Neural crest cell (in vitro differentiated cells): Measurements from ENCODE around the gene SERHL2. TPM values are rescaled to one million over a fixed set of nuclear protein-coding genes. Genes with fewer than 3 reads are reported as not detected.
"Not testable (repeated sequence)": the region's sequence is repeated elsewhere in the genome, so short reads cannot be mapped to it uniquely, and the experiment has no call there.

Experiments used
- DNase-seq: peaks from one replicate; pipeline ENCODE4 v3.0.0; 2021; ENCODE audit warnings: low read depth, mixed read lengths, low spot score
- H3K27ac Mint-ChIP-seq: one replicate; pipeline ENCODE4 v1.8.0; 2021; ENCODE audit warnings: mild to moderate bottlenecking, mixed read lengths; ENCODE audit not compliant: unreplicated experiment
- H3K27me3 Mint-ChIP-seq: 2 replicates; pipeline ENCODE4 v1.8.0; 2021; ENCODE audit warnings: low read depth, mild to moderate bottlenecking, mixed read lengths
- H3K36me3 Mint-ChIP-seq: 2 replicates; pipeline ENCODE4 v1.8.0; 2021; ENCODE audit warnings: low read depth, mild to moderate bottlenecking, mixed read lengths
- H3K4me1 Mint-ChIP-seq: 2 replicates; pipeline ENCODE4 v1.8.0; 2021; ENCODE audit warnings: mixed read lengths
- H3K4me3 Mint-ChIP-seq: one replicate; pipeline ENCODE4 v1.8.0; 2021; ENCODE audit warnings: mild to moderate bottlenecking, mixed read lengths
- H3K9me3 Mint-ChIP-seq: 2 replicates; pipeline ENCODE4 v1.8.0; 2021; ENCODE audit warnings: mixed read lengths
- CTCF ChIP-seq: fragments of 200-600 bp; sonication (generic); conservative IDR thresholded peaks from 2 replicates; pipeline ENCODE4 v1.5.0; 2021; ENCODE audit warnings: antibody characterized with exemption, mild to moderate bottlenecking
- total RNA-seq: library from RNA; stranded (reverse); gene quantifications from 2 replicates; pipeline ENCODE4 v1.2.1, GENCODE V29; 2021

Gene SERHL2
- total RNA-seq, 1 donor from 2014 or later: 0.63 TPM

GRCh38 chr22:42528591-42529307, 25.0 kb upstream of the SERHL2 start:
- TF ChIP-seq CTCF: no peak
- DNase-seq: no peak
- Mint-ChIP-seq H3K27ac (no peak overlapping the region), H3K4me3 (peak overlapping the region; percentile 3), H3K36me3 (no peaks in the 10 kb centered on the region), H3K27me3 (peaks cover 2% of the 10 kb centered on the region), H3K9me3 (no peaks in the 10 kb centered on the region), H3K4me1 (peaks cover 11% of the 10 kb centered on the region)

- H3K36me3 Mint-ChIP-seq, H3K27ac Mint-ChIP-seq, H3K9me3 Mint-ChIP-seq, DNase-seq, H3K27me3 Mint-ChIP-seq: not testable (repeated sequence)
- H3K4me1 Mint-ChIP-seq: peaks cover 14% of the 10 kb centered on the region
- H3K4me3 Mint-ChIP-seq: peak overlapping the region; percentile 3
Observed at GRCh38 chr22:42529435-42529834, 24.3 kb upstream of the SERHL2 start.

GRCh38 chr22:42531401-42532084, 22.2 kb upstream of the SERHL2 start:
- H3K4me3 Mint-ChIP-seq, H3K36me3 Mint-ChIP-seq, H3K27me3 Mint-ChIP-seq, H3K9me3 Mint-ChIP-seq, H3K27ac Mint-ChIP-seq, DNase-seq: not testable (repeated sequence)
- peaks cover 14% of the 10 kb centered on the region for H3K4me1 Mint-ChIP-seq

GRCh38 chr22:42533638-42533977, 20.1 kb upstream of the SERHL2 start:
- H3K9me3 Mint-ChIP-seq: no peaks in the 10 kb centered on the region
- no peak overlapping the region for H3K27ac Mint-ChIP-seq
- no peak for TF ChIP-seq CTCF
- H3K36me3 Mint-ChIP-seq: no peaks in the 10 kb centered on the region
- DNase-seq: no peak
- no peak overlapping the region for H3K4me3 Mint-ChIP-seq
- H3K27me3 Mint-ChIP-seq: peaks cover 2% of the 10 kb centered on the region
- peaks cover 19% of the 10 kb centered on the region for H3K4me1 Mint-ChIP-seq

GRCh38 chr22:42535082-42535731, 18.5 kb upstream of the SERHL2 start:
- H3K4me1 Mint-ChIP-seq: peaks cover 20% of the 10 kb centered on the region
- not testable (repeated sequence) for H3K27me3 Mint-ChIP-seq, H3K9me3 Mint-ChIP-seq, H3K36me3 Mint-ChIP-seq, H3K27ac Mint-ChIP-seq, DNase-seq, H3K4me3 Mint-ChIP-seq

GRCh38 chr22:42536166-42536565, 17.6 kb upstream of the SERHL2 start:
- Mint-ChIP-seq H3K27me3 (no peaks in the 10 kb centered on the region), H3K4me1 (peaks cover 20% of the 10 kb centered on the region), H3K36me3 (no peaks in the 10 kb centered on the region), H3K4me3 (no peak overlapping the region), H3K27ac (no peak overlapping the region), H3K9me3 (no peaks in the 10 kb centered on the region)
- no peak for TF ChIP-seq CTCF
- no peak for DNase-seq

GRCh38 chr22:42536634-42537033, 17.1 kb upstream of the SERHL2 start:
- H3K9me3 Mint-ChIP-seq, H3K36me3 Mint-ChIP-seq: not testable (repeated sequence)

GRCh38 chr22:42537199-42537831, 16.4 kb upstream of the SERHL2 start:
- H3K27ac Mint-ChIP-seq, H3K9me3 Mint-ChIP-seq, H3K4me3 Mint-ChIP-seq: not testable (repeated sequence)

More at GRCh38 chr22:42536634-42537033, 17.1 kb upstream of the SERHL2 start:
- not testable (repeated sequence) for H3K4me3 Mint-ChIP-seq, H3K27me3 Mint-ChIP-seq, H3K27ac Mint-ChIP-seq, DNase-seq
- H3K4me1 Mint-ChIP-seq: peaks cover 20% of the 10 kb centered on the region

GRCh38 chr22:42539236-42539771, 14.5 kb upstream of the SERHL2 start:
- H3K4me3 Mint-ChIP-seq, H3K27me3 Mint-ChIP-seq, H3K36me3 Mint-ChIP-seq, DNase-seq, H3K4me1 Mint-ChIP-seq, H3K27ac Mint-ChIP-seq, H3K9me3 Mint-ChIP-seq: not testable (repeated sequence)

More at GRCh38 chr22:42537199-42537831, 16.4 kb upstream of the SERHL2 start:
- not testable (repeated sequence) for DNase-seq, H3K27me3 Mint-ChIP-seq, H3K36me3 Mint-ChIP-seq
- peaks cover 20% of the 10 kb centered on the region for H3K4me1 Mint-ChIP-seq
